ENCODE data around the gene ANKRD13A.

- TF ChIP-seq CTCF (conservative IDR thresholded peaks at IDR 0.05 in 1 of 2, IDR thresholded peaks at IDR 0.05 in 1 of 2; ENCODE audit: extremely low read depth in 1 of 2, insufficient read depth in 1 of 2, low read depth in 1 of 2, low read length in 2 of 2), result no peak
- no peak for TF ChIP-seq EZH2 (IDR thresholded peaks at IDR 0.05; ENCODE audit: borderline replicate concordance, low read length)
Observed at GRCh38 chr12:110067531-110067930, 68.3 kb downstream of the ANKRD13A start.
